GM23338 (cell line): Measurements from ENCODE around the gene DTD2. TPM values are rescaled to one million over a fixed set of nuclear protein-coding genes. Genes with fewer than 3 reads are reported as not detected.

ENCODE experiments used
- ATAC-seq: fragments of 200-7000 bp; cut with Tn5 transposase; 3 replicates; pipeline ENCODE4 v1.9.1; 2020
- DNase-seq: peaks from one replicate; pipeline ENCODE4 v3.0.0-alpha.2; 2015; ENCODE audit warnings: low spot score
- H2AFZ ChIP-seq: fragments of 200-600 bp; sonication (generic); 2 replicates; pipeline ENCODE4 v1.8.0; 2016; ENCODE audit warnings: antibody characterized with exemption, mild to moderate bottlenecking, moderate library complexity
- H3F3A ChIP-seq: fragments of 200-600 bp; sonication (generic); replicated peaks from 2 replicates; pipeline ENCODE4 v1.8.0; 2017; ENCODE audit warnings: antibody characterized with exemption, mixed run types, low read depth
- H3K27ac ChIP-seq: fragments of 200-600 bp; sonication (generic); 2 replicates; pipeline ENCODE4 v1.6.1; 2016; ENCODE audit warnings: low read depth
- H3K27me3 ChIP-seq: fragments of 200-600 bp; sonication (generic); 2 replicates; pipeline ENCODE4 v1.8.0; 2016; ENCODE audit warnings: mild to moderate bottlenecking, mixed run types, moderate library complexity; ENCODE audit not compliant: insufficient read depth
- H3K36me3 ChIP-seq: fragments of 200-600 bp; sonication (generic); 2 replicates; pipeline ENCODE4 v1.8.0; 2016; ENCODE audit warnings: mild to moderate bottlenecking; ENCODE audit not compliant: insufficient read depth
- H3K4me1 ChIP-seq: fragments of 200-600 bp; sonication (generic); 2 replicates; pipeline ENCODE4 v1.8.0; 2016; ENCODE audit warnings: mild to moderate bottlenecking, moderate library complexity; ENCODE audit not compliant: insufficient read depth
- H3K4me2 ChIP-seq: fragments of 200-600 bp; sonication (generic); 2 replicates; pipeline ENCODE4 v1.7.1; 2017; ENCODE audit warnings: mixed run types
- H3K4me3 ChIP-seq: fragments of 200-600 bp; sonication (generic); 2 replicates; pipeline ENCODE4 v1.6.1; 2016; ENCODE audit warnings: mixed run types
- H3K79me2 ChIP-seq: fragments of 200-600 bp; sonication (generic); replicated peaks from 2 replicates; pipeline ENCODE4 v1.8.0; 2017; ENCODE audit warnings: mild to moderate bottlenecking; ENCODE audit not compliant: insufficient read depth
- H3K9me2 ChIP-seq: fragments of 200-600 bp; sonication (generic); 2 replicates; pipeline ENCODE4 v1.8.0; 2017; ENCODE audit not compliant: insufficient read depth
- H4K20me1 ChIP-seq: fragments of 200-600 bp; sonication (generic); replicated peaks from 2 replicates; pipeline ENCODE4 v1.8.0; 2017; ENCODE audit warnings: mild to moderate bottlenecking; ENCODE audit not compliant: insufficient read depth
- H3K27ac Mint-ChIP-seq: 2 replicates; pipeline ENCODE4 v1.8.0; 2020; ENCODE audit warnings: inconsistent platforms, mild to moderate bottlenecking, moderate library complexity, mixed read lengths
- H3K27me3 Mint-ChIP-seq: 3 replicates; pipeline ENCODE4 v1.8.0; 2022; ENCODE audit warnings: low read depth, mild to moderate bottlenecking, moderate library complexity, mixed read lengths, inconsistent platforms; ENCODE audit not compliant: insufficient read depth, poor library complexity
- H3K36me3 Mint-ChIP-seq: 3 replicates; pipeline ENCODE4 v1.8.0; 2021; ENCODE audit warnings: low read depth, mild to moderate bottlenecking, inconsistent platforms, moderate library complexity, mixed read lengths
- H3K4me1 Mint-ChIP-seq: 3 replicates; pipeline ENCODE4 v1.8.0; 2020; ENCODE audit warnings: mild to moderate bottlenecking, inconsistent platforms, mixed read lengths
- H3K4me3 Mint-ChIP-seq: 3 replicates; pipeline ENCODE4 v1.8.0; 2021; ENCODE audit warnings: moderate library complexity, mild to moderate bottlenecking, inconsistent platforms, mixed read lengths
- H3K9me3 Mint-ChIP-seq: 3 replicates; pipeline ENCODE4 v1.8.0; 2020; ENCODE audit warnings: moderate library complexity, mild to moderate bottlenecking, inconsistent platforms, mixed read lengths
- CREB1 ChIP-seq: fragments of 250-450 bp; sonication (Bioruptor Pico); IDR thresholded peaks from 2 replicates; pipeline ENCODE4 v1.5.0; 2020; ENCODE audit warnings: low read depth, mild to moderate bottlenecking, moderate library complexity
- EZH2 ChIP-seq: fragments of 200-600 bp; sonication (generic); IDR thresholded peaks from one replicate; pipeline ENCODE4 v1.8.0; 2017; ENCODE audit warnings: antibody characterized with exemption, mild to moderate bottlenecking, low read depth; ENCODE audit not compliant: unreplicated experiment
- EZH2phosphoT487 ChIP-seq: fragments of 200-600 bp; sonication (generic); IDR thresholded peaks from one replicate; pipeline ENCODE4 v1.8.1; 2018; ENCODE audit warnings: antibody characterized with exemption; ENCODE audit not compliant: unreplicated experiment
- JUNB ChIP-seq: IDR thresholded peaks from one replicate; pipeline ENCODE4 v1.6.1; 2016; ENCODE audit warnings: antibody characterized with exemption; ENCODE audit not compliant: unreplicated experiment
- NANOG ChIP-seq: IDR thresholded peaks from 2 replicates; pipeline ENCODE4 v1.6.1; 2016; ENCODE audit warnings: antibody characterized with exemption, borderline replicate concordance
- POLR2AphosphoS5 ChIP-seq: IDR thresholded peaks from 2 replicates; pipeline ENCODE4 v1.6.1; 2016; ENCODE audit warnings: antibody characterized with exemption, low read depth
- STAT1 ChIP-seq: IDR thresholded peaks from one replicate; pipeline ENCODE4 v1.6.1; 2016; ENCODE audit warnings: antibody characterized with exemption; ENCODE audit not compliant: unreplicated experiment
- ZNF114 ChIP-seq: fragments of 250-450 bp; sonication (Bioruptor Pico); IDR thresholded peaks from 2 replicates; pipeline ENCODE4 v1.5.0; 2020; ENCODE audit warnings: mild to moderate bottlenecking, moderate library complexity
- ZNF331 ChIP-seq: fragments of 250-450 bp; sonication (Bioruptor Pico); IDR thresholded peaks from 2 replicates; pipeline ENCODE4 v1.5.0; 2020; ENCODE audit warnings: low read depth, mild to moderate bottlenecking, moderate library complexity
- polyA plus RNA-seq: library from polyadenylated mRNA; unstranded; fragments of >200 nt; fragmentation: Nextera tagmentation; extraction: Ambion mirVana; gene quantifications from 2 replicates; pipeline ENCODE4 v1.2.1, GENCODE V29; 2016
- total RNA-seq: library from RNA; depleted of rRNA; stranded (reverse); fragments of >200 nt; shearing (Covaris generic); gene quantifications from 2 replicates; pipeline ENCODE4 v1.2.3, GENCODE V29; 2014
- TF ChIP-seq, protein P1 (sequence below), 2 experiments: fragments of 200-600 bp in 1 of 2; sonication (generic) in 1 of 2; conservative IDR thresholded peaks; 2 replicates each; pipeline versions ENCODE4 v1.5.1 to v1.6.1; 2016 to 2017; ENCODE audit warnings: antibody characterized with exemption in 2 of 2, low read depth in 2 of 2, mild to moderate bottlenecking in 2 of 2, moderate library complexity in 1 of 2
- TF ChIP-seq, protein P2 (sequence below): IDR thresholded peaks from one replicate; pipeline ENCODE4 v1.6.1; 2018; ENCODE audit warnings: antibody characterized with exemption; ENCODE audit not compliant: unreplicated experiment
- TF ChIP-seq, protein P3 (sequence below): IDR thresholded peaks from 2 replicates; pipeline ENCODE4 v1.6.1; 2016; ENCODE audit warnings: antibody characterized with exemption
- TF ChIP-seq, protein P4 (sequence below): fragments of 250-450 bp; sonication (Bioruptor Pico); IDR thresholded peaks from 2 replicates; pipeline ENCODE4 v1.5.0; 2020; ENCODE audit warnings: mild to moderate bottlenecking, moderate library complexity

The DTD2 gene
- total and polyA plus RNA-seq, 2 experiments from 2014 or later, result 6.3 to 37.5 TPM

DNA sequence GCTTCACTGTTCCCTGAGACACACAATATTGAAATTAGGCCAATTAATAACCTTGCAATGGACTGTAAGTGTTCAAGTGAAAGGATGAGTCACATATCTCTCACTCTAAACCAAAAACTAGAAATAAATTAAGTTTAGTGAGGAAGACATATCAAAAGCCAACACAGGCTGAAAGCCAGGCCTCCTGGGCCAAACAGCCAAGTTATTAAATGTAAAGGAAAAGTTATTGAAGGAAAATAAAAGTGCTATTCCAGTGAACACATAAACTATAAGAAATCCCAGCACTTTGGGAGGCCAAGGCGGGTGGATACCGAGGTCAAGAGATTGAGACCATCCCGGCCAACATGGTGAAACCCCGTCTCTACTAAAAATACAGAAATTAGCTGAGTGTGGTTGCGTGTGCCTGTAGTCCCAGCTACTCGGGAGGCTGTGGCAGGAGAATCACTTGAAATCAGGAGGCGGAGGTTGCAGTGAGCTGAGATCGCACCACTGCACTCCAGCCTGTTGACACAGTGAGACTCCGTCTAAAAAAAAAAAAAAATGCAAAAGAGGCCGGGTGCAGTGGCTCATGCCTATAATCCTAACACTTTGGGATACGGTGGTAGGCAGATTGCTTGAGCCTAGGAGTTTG lies 26.6 kb downstream of the DTD2 start:
- Histone ChIP-seq H3F3A (no peaks in the 10 kb centered on the region), H4K20me1 (no peaks in the 10 kb centered on the region), H3K4me2 (no peak overlapping the region), H3K27ac (no peak overlapping the region), H3K4me3 (no peak overlapping the region), H3K27me3 (no peaks in the 10 kb centered on the region), H3K36me3 (0 out of 2 replicates have a peak, but pooled peaks cover 6% of the 10 kb centered on the region), H3K9me2 (peaks cover 3% of the 10 kb centered on the region), H3K79me2 (no peaks in the 10 kb centered on the region), H3K4me1 (no peaks in the 10 kb centered on the region), H2AFZ (no peak overlapping the region)
- ATAC-seq (no peak), DNase-seq (no peak)
- peaks cover 6% of the 10 kb centered on the region; the same call in 2 of the 3 replicates for H3K9me3 Mint-ChIP-seq
- H3K4me1 Mint-ChIP-seq, result peaks cover 15% of the 10 kb centered on the region; the same call in 2 of the 3 replicates
- H3K4me3 Mint-ChIP-seq, result no peak overlapping the region
- TF ChIP-seq JUNB, result no peak
- TF ChIP-seq ZNF114 (CRISPR knock-in tag), result no peak
- TF ChIP-seq, protein P1, sequence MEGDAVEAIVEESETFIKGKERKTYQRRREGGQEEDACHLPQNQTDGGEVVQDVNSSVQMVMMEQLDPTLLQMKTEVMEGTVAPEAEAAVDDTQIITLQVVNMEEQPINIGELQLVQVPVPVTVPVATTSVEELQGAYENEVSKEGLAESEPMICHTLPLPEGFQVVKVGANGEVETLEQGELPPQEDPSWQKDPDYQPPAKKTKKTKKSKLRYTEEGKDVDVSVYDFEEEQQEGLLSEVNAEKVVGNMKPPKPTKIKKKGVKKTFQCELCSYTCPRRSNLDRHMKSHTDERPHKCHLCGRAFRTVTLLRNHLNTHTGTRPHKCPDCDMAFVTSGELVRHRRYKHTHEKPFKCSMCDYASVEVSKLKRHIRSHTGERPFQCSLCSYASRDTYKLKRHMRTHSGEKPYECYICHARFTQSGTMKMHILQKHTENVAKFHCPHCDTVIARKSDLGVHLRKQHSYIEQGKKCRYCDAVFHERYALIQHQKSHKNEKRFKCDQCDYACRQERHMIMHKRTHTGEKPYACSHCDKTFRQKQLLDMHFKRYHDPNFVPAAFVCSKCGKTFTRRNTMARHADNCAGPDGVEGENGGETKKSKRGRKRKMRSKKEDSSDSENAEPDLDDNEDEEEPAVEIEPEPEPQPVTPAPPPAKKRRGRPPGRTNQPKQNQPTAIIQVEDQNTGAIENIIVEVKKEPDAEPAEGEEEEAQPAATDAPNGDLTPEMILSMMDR (conservative IDR thresholded peaks at IDR 0.05; ENCODE audit: low read depth in 2 of 2), result no peak
- no peak for TF ChIP-seq ZNF331 (CRISPR knock-in tag)
- TF ChIP-seq, protein P2, sequence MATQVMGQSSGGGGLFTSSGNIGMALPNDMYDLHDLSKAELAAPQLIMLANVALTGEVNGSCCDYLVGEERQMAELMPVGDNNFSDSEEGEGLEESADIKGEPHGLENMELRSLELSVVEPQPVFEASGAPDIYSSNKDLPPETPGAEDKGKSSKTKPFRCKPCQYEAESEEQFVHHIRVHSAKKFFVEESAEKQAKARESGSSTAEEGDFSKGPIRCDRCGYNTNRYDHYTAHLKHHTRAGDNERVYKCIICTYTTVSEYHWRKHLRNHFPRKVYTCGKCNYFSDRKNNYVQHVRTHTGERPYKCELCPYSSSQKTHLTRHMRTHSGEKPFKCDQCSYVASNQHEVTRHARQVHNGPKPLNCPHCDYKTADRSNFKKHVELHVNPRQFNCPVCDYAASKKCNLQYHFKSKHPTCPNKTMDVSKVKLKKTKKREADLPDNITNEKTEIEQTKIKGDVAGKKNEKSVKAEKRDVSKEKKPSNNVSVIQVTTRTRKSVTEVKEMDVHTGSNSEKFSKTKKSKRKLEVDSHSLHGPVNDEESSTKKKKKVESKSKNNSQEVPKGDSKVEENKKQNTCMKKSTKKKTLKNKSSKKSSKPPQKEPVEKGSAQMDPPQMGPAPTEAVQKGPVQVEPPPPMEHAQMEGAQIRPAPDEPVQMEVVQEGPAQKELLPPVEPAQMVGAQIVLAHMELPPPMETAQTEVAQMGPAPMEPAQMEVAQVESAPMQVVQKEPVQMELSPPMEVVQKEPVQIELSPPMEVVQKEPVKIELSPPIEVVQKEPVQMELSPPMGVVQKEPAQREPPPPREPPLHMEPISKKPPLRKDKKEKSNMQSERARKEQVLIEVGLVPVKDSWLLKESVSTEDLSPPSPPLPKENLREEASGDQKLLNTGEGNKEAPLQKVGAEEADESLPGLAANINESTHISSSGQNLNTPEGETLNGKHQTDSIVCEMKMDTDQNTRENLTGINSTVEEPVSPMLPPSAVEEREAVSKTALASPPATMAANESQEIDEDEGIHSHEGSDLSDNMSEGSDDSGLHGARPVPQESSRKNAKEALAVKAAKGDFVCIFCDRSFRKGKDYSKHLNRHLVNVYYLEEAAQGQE, result no peak
- TF ChIP-seq, protein P3, sequence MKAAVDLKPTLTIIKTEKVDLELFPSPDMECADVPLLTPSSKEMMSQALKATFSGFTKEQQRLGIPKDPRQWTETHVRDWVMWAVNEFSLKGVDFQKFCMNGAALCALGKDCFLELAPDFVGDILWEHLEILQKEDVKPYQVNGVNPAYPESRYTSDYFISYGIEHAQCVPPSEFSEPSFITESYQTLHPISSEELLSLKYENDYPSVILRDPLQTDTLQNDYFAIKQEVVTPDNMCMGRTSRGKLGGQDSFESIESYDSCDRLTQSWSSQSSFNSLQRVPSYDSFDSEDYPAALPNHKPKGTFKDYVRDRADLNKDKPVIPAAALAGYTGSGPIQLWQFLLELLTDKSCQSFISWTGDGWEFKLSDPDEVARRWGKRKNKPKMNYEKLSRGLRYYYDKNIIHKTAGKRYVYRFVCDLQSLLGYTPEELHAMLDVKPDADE, result no peak
- TF ChIP-seq EZH2phosphoT487, result no peak
- TF ChIP-seq NANOG, result no peak
- TF ChIP-seq EZH2, result no peak
- TF ChIP-seq STAT1, result no peak
- TF ChIP-seq CREB1 (CRISPR knock-in tag), result no peak
- TF ChIP-seq POLR2AphosphoS5, result no peak
- TF ChIP-seq, protein P4, sequence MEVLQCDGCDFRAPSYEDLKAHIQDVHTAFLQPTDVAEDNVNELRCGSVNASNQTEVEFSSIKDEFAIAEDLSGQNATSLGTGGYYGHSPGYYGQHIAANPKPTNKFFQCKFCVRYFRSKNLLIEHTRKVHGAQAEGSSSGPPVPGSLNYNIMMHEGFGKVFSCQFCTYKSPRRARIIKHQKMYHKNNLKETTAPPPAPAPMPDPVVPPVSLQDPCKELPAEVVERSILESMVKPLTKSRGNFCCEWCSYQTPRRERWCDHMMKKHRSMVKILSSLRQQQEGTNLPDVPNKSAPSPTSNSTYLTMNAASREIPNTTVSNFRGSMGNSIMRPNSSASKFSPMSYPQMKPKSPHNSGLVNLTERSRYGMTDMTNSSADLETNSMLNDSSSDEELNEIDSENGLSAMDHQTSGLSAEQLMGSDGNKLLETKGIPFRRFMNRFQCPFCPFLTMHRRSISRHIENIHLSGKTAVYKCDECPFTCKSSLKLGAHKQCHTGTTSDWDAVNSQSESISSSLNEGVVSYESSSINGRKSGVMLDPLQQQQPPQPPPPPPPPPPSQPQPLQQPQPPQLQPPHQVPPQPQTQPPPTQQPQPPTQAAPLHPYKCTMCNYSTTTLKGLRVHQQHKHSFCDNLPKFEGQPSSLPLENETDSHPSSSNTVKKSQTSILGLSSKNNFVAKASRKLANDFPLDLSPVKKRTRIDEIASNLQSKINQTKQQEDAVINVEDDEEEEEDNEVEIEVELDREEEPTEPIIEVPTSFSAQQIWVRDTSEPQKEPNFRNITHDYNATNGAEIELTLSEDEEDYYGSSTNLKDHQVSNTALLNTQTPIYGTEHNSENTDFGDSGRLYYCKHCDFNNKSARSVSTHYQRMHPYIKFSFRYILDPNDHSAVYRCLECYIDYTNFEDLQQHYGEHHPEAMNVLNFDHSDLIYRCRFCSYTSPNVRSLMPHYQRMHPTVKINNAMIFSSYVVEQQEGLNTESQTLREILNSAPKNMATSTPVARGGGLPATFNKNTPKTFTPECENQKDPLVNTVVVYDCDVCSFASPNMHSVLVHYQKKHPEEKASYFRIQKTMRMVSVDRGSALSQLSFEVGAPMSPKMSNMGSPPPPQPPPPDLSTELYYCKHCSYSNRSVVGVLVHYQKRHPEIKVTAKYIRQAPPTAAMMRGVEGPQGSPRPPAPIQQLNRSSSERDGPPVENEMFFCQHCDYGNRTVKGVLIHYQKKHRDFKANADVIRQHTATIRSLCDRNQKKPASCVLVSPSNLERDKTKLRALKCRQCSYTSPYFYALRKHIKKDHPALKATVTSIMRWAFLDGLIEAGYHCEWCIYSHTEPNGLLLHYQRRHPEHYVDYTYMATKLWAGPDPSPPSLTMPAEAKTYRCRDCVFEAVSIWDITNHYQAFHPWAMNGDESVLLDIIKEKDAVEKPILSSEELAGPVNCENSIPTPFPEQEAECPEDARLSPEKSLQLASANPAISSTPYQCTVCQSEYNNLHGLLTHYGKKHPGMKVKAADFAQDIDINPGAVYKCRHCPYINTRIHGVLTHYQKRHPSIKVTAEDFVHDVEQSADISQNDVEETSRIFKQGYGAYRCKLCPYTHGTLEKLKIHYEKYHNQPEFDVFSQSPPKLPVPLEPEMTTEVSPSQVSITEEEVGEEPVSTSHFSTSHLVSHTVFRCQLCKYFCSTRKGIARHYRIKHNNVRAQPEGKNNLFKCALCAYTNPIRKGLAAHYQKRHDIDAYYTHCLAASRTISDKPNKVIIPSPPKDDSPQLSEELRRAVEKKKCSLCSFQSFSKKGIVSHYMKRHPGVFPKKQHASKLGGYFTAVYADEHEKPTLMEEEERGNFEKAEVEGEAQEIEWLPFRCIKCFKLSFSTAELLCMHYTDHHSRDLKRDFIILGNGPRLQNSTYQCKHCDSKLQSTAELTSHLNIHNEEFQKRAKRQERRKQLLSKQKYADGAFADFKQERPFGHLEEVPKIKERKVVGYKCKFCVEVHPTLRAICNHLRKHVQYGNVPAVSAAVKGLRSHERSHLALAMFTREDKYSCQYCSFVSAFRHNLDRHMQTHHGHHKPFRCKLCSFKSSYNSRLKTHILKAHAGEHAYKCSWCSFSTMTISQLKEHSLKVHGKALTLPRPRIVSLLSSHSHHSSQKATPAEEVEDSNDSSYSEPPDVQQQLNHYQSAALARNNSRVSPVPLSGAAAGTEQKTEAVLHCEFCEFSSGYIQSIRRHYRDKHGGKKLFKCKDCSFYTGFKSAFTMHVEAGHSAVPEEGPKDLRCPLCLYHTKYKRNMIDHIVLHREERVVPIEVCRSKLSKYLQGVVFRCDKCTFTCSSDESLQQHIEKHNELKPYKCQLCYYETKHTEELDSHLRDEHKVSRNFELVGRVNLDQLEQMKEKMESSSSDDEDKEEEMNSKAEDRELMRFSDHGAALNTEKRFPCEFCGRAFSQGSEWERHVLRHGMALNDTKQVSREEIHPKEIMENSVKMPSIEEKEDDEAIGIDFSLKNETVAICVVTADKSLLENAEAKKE (CRISPR knock-in tag), result no peak
- H3K36me3 Mint-ChIP-seq, result peaks cover 10% of the 10 kb centered on the region
- peaks cover 2% of the 10 kb centered on the region for H3K27me3 Mint-ChIP-seq
- no peak overlapping the region for H3K27ac Mint-ChIP-seq
